GM18870 (cell line): Measurements from ENCODE around the gene MEOX2.

Source experiments
- ATAC-seq: cut with Tn5 transposase; IDR thresholded peaks from one replicate; pipeline ENCODE4 v1.9.1; 2021; ENCODE audit warnings: moderate library complexity; ENCODE audit not compliant: unreplicated experiment

The MEOX2 gene

GRCh38 chr7:15566476-15566875 is 120.0 kb downstream of the MEOX2 start:
- ATAC-seq = no peak

DNA sequence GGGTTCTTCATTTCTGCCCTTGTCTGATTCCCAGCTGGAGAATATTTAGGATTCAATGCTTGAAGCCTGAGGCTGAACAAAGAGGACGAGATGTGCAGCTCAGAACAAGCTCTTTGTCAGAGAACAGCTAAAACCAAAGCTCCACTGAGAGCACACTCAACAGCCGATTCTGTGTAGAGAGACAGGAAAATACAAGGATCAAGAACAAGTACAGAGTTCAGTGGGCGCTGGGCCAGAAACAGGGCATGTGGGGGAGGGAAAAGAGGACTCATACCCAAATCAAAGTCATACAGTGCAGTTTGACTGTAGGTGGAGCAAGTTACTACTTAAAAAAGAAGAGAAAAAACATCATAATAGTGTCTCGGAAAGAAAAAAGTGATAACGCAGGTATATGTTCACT is 124.6 kb downstream of the MEOX2 start, which contains the start of gene AGMO:
Gene AGMO, minus strand, starts transcription at position 181 of the 400 bp plus-strand sequence.
- ATAC-seq = no peak
